HG02970 (cell line): ENCODE data around the gene YPEL4.

Source experiments
- ATAC-seq: cut with Tn5 transposase; IDR thresholded peaks from one replicate; pipeline ENCODE4 v1.9.1; 2021; ENCODE audit warnings: mild to moderate bottlenecking, moderate library complexity, moderate number of reproducible peaks; ENCODE audit not compliant: unreplicated experiment, low FRiP score

The YPEL4 gene

GRCh38 chr11:57634311-57634710 lies 15.4 kb downstream of the YPEL4 start:
- ATAC-seq = no peak

- ATAC-seq = no peak
Measured at GRCh38 chr11:57633394-57634070, 16.2 kb downstream of the YPEL4 start.

GRCh38 chr11:57632116-57632515 lies 17.6 kb downstream of the YPEL4 start:
- no peak for ATAC-seq

GRCh38 chr11:57630171-57630570 lies 19.5 kb downstream of the YPEL4 start:
- ATAC-seq = no peak

- no peak for ATAC-seq
Measured at GRCh38 chr11:57626895-57627294, 22.8 kb downstream of the YPEL4 start.

- no peak for ATAC-seq
Measured at GRCh38 chr11:57624864-57625263, 24.8 kb downstream of the YPEL4 start.

- ATAC-seq = no peak
Measured at GRCh38 chr11:57622263-57622662, 27.4 kb downstream of the YPEL4 start.

GRCh38 chr11:57620467-57620866 lies 29.2 kb downstream of the YPEL4 start:
- no peak for ATAC-seq

GRCh38 chr11:57619331-57619730 lies 30.4 kb downstream of the YPEL4 start:
- no peak for ATAC-seq

GRCh38 chr11:57618438-57618837 lies 31.3 kb downstream of the YPEL4 start:
- no peak for ATAC-seq

- ATAC-seq = no peak
Measured at GRCh38 chr11:57616595-57616994, 33.1 kb downstream of the YPEL4 start.

- ATAC-seq = no peak
Measured at GRCh38 chr11:57615308-57615707, 34.4 kb downstream of the YPEL4 start.

GRCh38 chr11:57614234-57614772 lies 35.4 kb downstream of the YPEL4 start:
- no peak for ATAC-seq

GRCh38 chr11:57610170-57610569 lies 39.5 kb downstream of the YPEL4 start:
- ATAC-seq = no peak

GRCh38 chr11:57605028-57605420 lies 44.7 kb downstream of the YPEL4 start:
- ATAC-seq = no peak

GRCh38 chr11:57604296-57605027 lies 45.2 kb downstream of the YPEL4 start:
- no peak for ATAC-seq

- no peak for ATAC-seq
Measured at GRCh38 chr11:57601297-57601696, 48.4 kb downstream of the YPEL4 start.

GRCh38 chr11:57599381-57599780 lies 50.3 kb downstream of the YPEL4 start:
- no peak for ATAC-seq

- ATAC-seq = no peak
Measured at GRCh38 chr11:57598831-57599155, 50.9 kb downstream of the YPEL4 start.

- no peak for ATAC-seq
Measured at GRCh38 chr11:57597916-57598830, 51.5 kb downstream of the YPEL4 start.

GRCh38 chr11:57597461-57597915 lies 52.2 kb downstream of the YPEL4 start, which contains the start of gene SERPING1:
Gene SERPING1, plus strand, starts transcription at chr11:57597685. Its CDS starts 586 bp downstream, at chr11:57598271.
- no peak for ATAC-seq
